Vagina (tissue), 2 donors: ENCODE data around the gene WDR72. TPM values are rescaled to one million over a fixed set of nuclear protein-coding genes. Genes with fewer than 3 reads are reported as not detected.

Experiments
- DNase-seq, 2 donors: peaks; one replicate each; pipeline ENCODE4 v3.0.0-alpha.2; 2017; ENCODE audit errors: extremely low spot score in 2 of 2
- H3K27ac ChIP-seq: fragments of 200-600 bp; sonication (generic); one replicate; pipeline ENCODE4 v1.5.1; 2019
- H3K27me3 ChIP-seq: fragments of 200-600 bp; sonication (generic); one replicate; pipeline ENCODE4 v1.5.1; 2019
- H3K36me3 ChIP-seq, 2 donors: fragments of 200-600 bp; sonication (generic); one replicate each; pipeline ENCODE4 v1.5.1; 2017 to 2019
- H3K4me1 ChIP-seq: fragments of 200-600 bp; sonication (generic); one replicate; pipeline ENCODE4 v1.5.1; 2019
- H3K4me3 ChIP-seq, 2 donors: fragments of 200-600 bp; sonication (generic); 1 replicate in 1 of 2; 2 replicates in 1 of 2; pipeline ENCODE4 v1.5.1; 2016 to 2019
- H3K9me3 ChIP-seq: fragments of 200-600 bp; sonication (generic); one replicate; pipeline ENCODE4 v1.5.1; 2019
- POLR2A ChIP-seq, 2 donors: fragments of 450-650 bp; IDR thresholded peaks; one replicate each; pipeline ENCODE4 v1.6.1; 2017; ENCODE audit warnings: antibody characterized with exemption in 2 of 2, mild to moderate bottlenecking in 2 of 2, moderate library complexity in 2 of 2
- POLR2AphosphoS5 ChIP-seq, 2 donors: sonication (generic); formaldehyde crosslinking; IDR thresholded peaks; one replicate each; pipeline ENCODE4 v1.9.0; 2017; ENCODE audit warnings: antibody characterized with exemption in 2 of 2, mild to moderate bottlenecking in 2 of 2, low read depth in 1 of 2; ENCODE audit not compliant: insufficient read depth in 1 of 2
- intact Hi-C: fragments of 100-400 bp; cut with DNase I; formaldehyde crosslinking; loops from one replicate; pipeline ENCODE4 v1.15.1; 2023
- total RNA-seq: library from RNA; depleted of rRNA; stranded (reverse); fragments of >200 nt; gene quantifications from one replicate; pipeline ENCODE4 v1.2.3, GENCODE V29; 2016
- TF ChIP-seq, protein P1 (sequence below), 3 experiments: fragments of 450-650 bp in 2 of 3; fragments of 200-600 bp in 1 of 3; sonication (generic) in 1 of 3; IDR thresholded peaks; one replicate each; pipeline ENCODE4 v1.5.1; 2017 to 2019; ENCODE audit warnings: antibody characterized with exemption in 3 of 3, mild to moderate bottlenecking in 2 of 3, moderate library complexity in 2 of 3

The WDR72 gene
- not detected for total RNA-seq

DNA sequence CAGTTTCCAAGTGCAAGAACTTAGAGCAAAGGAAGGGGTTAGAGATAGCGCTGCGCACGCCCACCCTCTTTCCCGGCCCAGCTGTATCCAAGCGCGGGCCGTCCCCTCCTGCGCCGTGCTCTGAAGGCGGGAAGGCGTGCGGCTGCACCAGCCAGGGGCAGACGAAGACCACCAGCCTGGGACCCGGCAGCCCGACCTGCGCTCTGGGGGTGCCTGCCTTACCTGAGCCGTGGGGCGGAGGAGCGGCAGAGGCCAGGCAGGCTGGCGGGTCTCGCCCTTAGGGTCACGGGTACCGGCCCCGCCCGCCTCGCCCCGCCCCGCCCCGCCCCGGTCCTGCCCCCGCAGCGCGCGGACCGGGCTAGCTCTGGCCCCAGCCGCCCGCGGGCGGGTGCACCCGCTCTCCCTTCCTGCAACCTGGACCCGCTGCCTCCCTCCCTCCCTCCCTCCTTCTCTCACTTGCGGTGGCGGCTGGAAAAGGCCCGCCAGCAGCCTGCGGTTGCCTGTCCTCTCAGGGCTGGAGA, at the start of gene WDR72:
Gene WDR72, minus strand, starts transcription at position 253 of the 521 bp plus-strand sequence. CDS start 26,514 bp downstream, outside the sequence.
- Histone ChIP-seq H3K27ac (no peak within 1 kb of the TSS), H3K4me1 (no peaks in the 10 kb centered on the region), H3K9me3 (no peaks in the 10 kb centered on the region), H3K27me3 (no peaks in the 10 kb centered on the region), H3K4me3 (no peak within 1 kb of the TSS), H3K36me3 (no peaks in the 10 kb centered on the region)
- intact Hi-C loops, result no loop called here
- no peak for DNase-seq
- TF ChIP-seq POLR2A (IDR thresholded peaks at IDR 0.05), result no peak
- TF ChIP-seq, protein P1, sequence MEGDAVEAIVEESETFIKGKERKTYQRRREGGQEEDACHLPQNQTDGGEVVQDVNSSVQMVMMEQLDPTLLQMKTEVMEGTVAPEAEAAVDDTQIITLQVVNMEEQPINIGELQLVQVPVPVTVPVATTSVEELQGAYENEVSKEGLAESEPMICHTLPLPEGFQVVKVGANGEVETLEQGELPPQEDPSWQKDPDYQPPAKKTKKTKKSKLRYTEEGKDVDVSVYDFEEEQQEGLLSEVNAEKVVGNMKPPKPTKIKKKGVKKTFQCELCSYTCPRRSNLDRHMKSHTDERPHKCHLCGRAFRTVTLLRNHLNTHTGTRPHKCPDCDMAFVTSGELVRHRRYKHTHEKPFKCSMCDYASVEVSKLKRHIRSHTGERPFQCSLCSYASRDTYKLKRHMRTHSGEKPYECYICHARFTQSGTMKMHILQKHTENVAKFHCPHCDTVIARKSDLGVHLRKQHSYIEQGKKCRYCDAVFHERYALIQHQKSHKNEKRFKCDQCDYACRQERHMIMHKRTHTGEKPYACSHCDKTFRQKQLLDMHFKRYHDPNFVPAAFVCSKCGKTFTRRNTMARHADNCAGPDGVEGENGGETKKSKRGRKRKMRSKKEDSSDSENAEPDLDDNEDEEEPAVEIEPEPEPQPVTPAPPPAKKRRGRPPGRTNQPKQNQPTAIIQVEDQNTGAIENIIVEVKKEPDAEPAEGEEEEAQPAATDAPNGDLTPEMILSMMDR (IDR thresholded peaks at IDR 0.05), result no peak
- TF ChIP-seq POLR2AphosphoS5 (IDR thresholded peaks at IDR 0.05; ENCODE audit: insufficient read depth in 1 of 2, low read depth in 1 of 2), result no peak

DNA sequence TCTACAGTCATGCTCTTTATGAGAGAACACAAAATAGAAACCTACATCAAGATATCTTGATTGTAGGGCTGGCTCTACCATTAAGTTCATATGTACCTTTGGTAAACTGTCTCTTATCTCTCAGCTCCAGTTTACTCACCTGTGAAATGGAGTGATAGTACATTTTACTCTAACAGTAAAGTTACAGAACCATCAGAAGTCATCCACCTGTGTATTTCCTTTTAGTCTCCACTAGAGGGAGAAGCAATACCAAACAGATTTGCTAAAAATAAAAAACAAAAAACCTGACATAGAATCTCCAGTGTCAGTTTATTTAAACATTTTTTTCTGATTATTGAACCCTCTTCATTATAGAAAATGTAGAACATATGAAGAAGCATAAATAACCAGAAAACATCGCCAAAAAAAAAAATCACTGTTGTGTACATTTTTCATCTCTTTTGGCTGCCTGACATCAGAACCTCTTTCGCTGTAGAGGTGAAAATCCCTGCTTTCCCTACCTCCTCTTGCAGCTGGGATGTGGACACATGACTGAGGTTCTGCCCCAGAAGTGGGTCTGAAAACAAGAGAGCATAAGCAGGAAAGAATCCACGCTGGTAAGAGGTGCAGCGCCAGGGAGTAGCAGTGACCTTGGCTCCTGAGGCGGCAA, 48.7 kb upstream of the WDR72 start:
- no peak overlapping the region for H3K27ac ChIP-seq
- no peak for DNase-seq
- no peak for TF ChIP-seq POLR2A (IDR thresholded peaks at IDR 0.05)
- TF ChIP-seq POLR2AphosphoS5 (IDR thresholded peaks at IDR 0.05; ENCODE audit: insufficient read depth in 1 of 2, low read depth in 1 of 2), result no peak
- TF ChIP-seq, protein P1 (IDR thresholded peaks at IDR 0.05), result no peak
- intact Hi-C loops, result no loop called here
- H3K9me3 ChIP-seq, result no peaks in the 10 kb centered on the region
- no peaks in the 10 kb centered on the region for H3K27me3 ChIP-seq
- no peaks in the 10 kb centered on the region for H3K36me3 ChIP-seq
- no peaks in the 10 kb centered on the region for H3K4me1 ChIP-seq
- H3K4me3 ChIP-seq, result no peak overlapping the region

DNA sequence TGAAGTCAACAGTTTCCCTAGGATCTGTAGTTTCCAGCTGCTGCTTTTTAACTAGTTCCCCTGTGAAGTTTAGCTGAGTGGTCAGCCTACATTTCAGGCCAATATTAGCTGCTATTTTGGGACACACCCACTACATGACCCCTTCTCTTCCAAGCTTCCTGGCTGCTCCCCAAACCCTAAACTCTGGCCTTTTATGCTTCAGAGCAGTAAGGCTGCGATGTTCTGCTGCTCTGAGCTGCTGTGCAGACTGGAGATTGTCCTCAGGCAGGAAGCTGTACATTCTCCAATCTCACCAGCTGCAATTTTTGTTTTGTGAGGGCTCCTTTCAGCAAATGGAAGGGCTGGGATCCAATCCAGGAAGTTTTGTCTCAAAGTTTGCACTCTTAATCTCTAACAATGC, 48.0 kb upstream of the WDR72 start:
- Histone ChIP-seq H3K27ac (no peak overlapping the region), H3K36me3 (no peaks in the 10 kb centered on the region), H3K4me1 (no peaks in the 10 kb centered on the region), H3K9me3 (no peaks in the 10 kb centered on the region), H3K4me3 (no peak overlapping the region), H3K27me3 (no peaks in the 10 kb centered on the region)
- TF ChIP-seq POLR2AphosphoS5 (IDR thresholded peaks at IDR 0.05; ENCODE audit: insufficient read depth in 1 of 2, low read depth in 1 of 2), result no peak
- no peak for TF ChIP-seq POLR2A (IDR thresholded peaks at IDR 0.05)
- TF ChIP-seq, protein P1 (IDR thresholded peaks at IDR 0.05), result no peak
- no peak for DNase-seq
- intact Hi-C loops, result no loop called here

DNA sequence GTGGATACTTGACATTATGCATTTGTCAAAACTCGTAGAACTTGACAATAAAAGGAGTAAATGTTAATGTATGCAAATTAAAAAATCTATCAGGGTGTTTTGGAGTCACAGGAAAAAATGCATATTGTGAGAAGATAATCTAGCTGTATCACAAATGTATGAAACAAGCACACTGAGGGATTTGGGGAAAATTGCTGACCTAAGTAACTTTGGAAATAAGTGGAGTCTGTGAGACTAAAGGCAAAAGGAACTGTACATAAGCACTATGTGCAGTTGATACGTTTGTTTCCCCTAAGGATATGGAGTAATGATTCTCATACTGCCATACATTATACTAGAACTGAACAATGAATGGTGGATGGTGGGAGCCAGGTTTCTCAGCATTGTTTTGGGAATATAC, 43.2 kb upstream of the WDR72 start:
- no peak for DNase-seq
- no peak for TF ChIP-seq POLR2A (IDR thresholded peaks at IDR 0.05)
- TF ChIP-seq, protein P1 (IDR thresholded peaks at IDR 0.05), result no peak
- no peak for TF ChIP-seq POLR2AphosphoS5 (IDR thresholded peaks at IDR 0.05; ENCODE audit: insufficient read depth in 1 of 2, low read depth in 1 of 2)
- Histone ChIP-seq H3K27ac (no peak overlapping the region), H3K4me3 (no peak overlapping the region), H3K4me1 (no peaks in the 10 kb centered on the region), H3K9me3 (no peaks in the 10 kb centered on the region), H3K36me3 (no peaks in the 10 kb centered on the region), H3K27me3 (no peaks in the 10 kb centered on the region)
- intact Hi-C loops, result no loop called here

DNA sequence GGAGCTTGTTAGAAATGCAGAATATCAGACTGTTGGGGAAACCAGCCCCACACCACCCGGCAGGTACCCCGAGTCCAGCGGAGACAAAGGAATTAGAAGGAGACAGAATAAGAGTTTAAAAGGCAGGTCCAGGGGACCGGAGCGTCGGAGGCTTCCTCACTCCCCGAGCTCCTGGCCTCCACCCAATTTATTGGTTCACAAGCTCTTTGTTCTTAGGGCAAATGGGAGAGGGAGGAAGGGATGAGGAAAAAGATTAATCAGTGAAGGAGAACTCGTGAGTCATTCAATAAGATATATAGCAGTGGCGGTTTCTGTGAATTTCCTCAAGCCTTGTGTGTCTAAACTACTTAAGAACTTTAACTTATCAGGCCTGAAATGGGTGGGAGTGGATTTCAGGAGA, 32.1 kb upstream of the WDR72 start:
- no peak for DNase-seq
- intact Hi-C loops, result no loop called here
- no peaks in the 10 kb centered on the region for H3K36me3 ChIP-seq
- no peak overlapping the region for H3K4me3 ChIP-seq
- TF ChIP-seq POLR2A (IDR thresholded peaks at IDR 0.05) (no peak), POLR2AphosphoS5 (IDR thresholded peaks at IDR 0.05; ENCODE audit: insufficient read depth in 1 of 2, low read depth in 1 of 2) (no peak)
- TF ChIP-seq, protein P1 (IDR thresholded peaks at IDR 0.05), result no peak
- H3K4me1 ChIP-seq, result no peaks in the 10 kb centered on the region
- H3K27me3 ChIP-seq, result no peaks in the 10 kb centered on the region
- H3K9me3 ChIP-seq, result no peaks in the 10 kb centered on the region
- H3K27ac ChIP-seq, result no peak overlapping the region
